Non-pigmented ciliary epithelial cell (primary cell): ENCODE measurements around the gene TAF11L14.

ENCODE experiments used
- DNase-seq: peaks from one replicate; pipeline ENCODE4 v3.0.0-alpha.2; 2010; ENCODE audit warnings: low read depth

Gene TAF11L14

GRCh38 chr5:17679597-17680203 lies 45.4 kb downstream of the TAF11L14 start:
- DNase-seq: no peak

DNA sequence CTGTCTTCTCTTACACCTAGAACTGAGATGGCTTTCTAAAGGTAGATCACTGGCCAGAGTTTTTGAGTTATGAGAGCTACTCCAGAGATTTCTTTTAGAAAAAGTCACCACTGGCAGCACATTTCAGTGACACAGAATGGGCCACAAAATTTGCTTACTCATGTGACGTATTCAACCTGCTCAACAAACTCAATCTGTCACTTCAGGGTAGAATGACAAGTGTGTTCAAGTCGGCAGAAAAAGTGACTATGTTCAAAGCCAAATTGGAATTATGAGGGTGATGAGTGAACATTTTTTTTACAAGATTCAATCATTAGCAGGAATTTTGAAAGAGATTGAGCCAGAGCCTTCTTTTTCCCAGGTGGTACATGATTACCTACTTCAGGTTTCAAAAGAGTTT lies 46.5 kb downstream of the TAF11L14 start:
- DNase-seq: no peak
